GM23338 (cell line): ENCODE data around the gene TAS2R13. TPM values are rescaled to one million over a fixed set of nuclear protein-coding genes. Genes with fewer than 3 reads are reported as not detected.

ENCODE experiments used
- ATAC-seq: fragments of 200-7000 bp; cut with Tn5 transposase; 3 replicates; pipeline ENCODE4 v1.9.1; 2020
- DNase-seq: peaks from one replicate; pipeline ENCODE4 v3.0.0-alpha.2; 2015; ENCODE audit warnings: low spot score
- H2AFZ ChIP-seq: fragments of 200-600 bp; sonication (generic); 2 replicates; pipeline ENCODE4 v1.8.0; 2016; ENCODE audit warnings: antibody characterized with exemption, mild to moderate bottlenecking, moderate library complexity
- H3F3A ChIP-seq: fragments of 200-600 bp; sonication (generic); replicated peaks from 2 replicates; pipeline ENCODE4 v1.8.0; 2017; ENCODE audit warnings: antibody characterized with exemption, mixed run types, low read depth
- H3K27ac ChIP-seq: fragments of 200-600 bp; sonication (generic); 2 replicates; pipeline ENCODE4 v1.6.1; 2016; ENCODE audit warnings: low read depth
- H3K27me3 ChIP-seq: fragments of 200-600 bp; sonication (generic); 2 replicates; pipeline ENCODE4 v1.8.0; 2016; ENCODE audit warnings: mild to moderate bottlenecking, mixed run types, moderate library complexity; ENCODE audit not compliant: insufficient read depth
- H3K36me3 ChIP-seq: fragments of 200-600 bp; sonication (generic); 2 replicates; pipeline ENCODE4 v1.8.0; 2016; ENCODE audit warnings: mild to moderate bottlenecking; ENCODE audit not compliant: insufficient read depth
- H3K4me1 ChIP-seq: fragments of 200-600 bp; sonication (generic); 2 replicates; pipeline ENCODE4 v1.8.0; 2016; ENCODE audit warnings: mild to moderate bottlenecking, moderate library complexity; ENCODE audit not compliant: insufficient read depth
- H3K4me2 ChIP-seq: fragments of 200-600 bp; sonication (generic); 2 replicates; pipeline ENCODE4 v1.7.1; 2017; ENCODE audit warnings: mixed run types
- H3K4me3 ChIP-seq: fragments of 200-600 bp; sonication (generic); 2 replicates; pipeline ENCODE4 v1.6.1; 2016; ENCODE audit warnings: mixed run types
- H3K79me2 ChIP-seq: fragments of 200-600 bp; sonication (generic); replicated peaks from 2 replicates; pipeline ENCODE4 v1.8.0; 2017; ENCODE audit warnings: mild to moderate bottlenecking; ENCODE audit not compliant: insufficient read depth
- H3K9me2 ChIP-seq: fragments of 200-600 bp; sonication (generic); 2 replicates; pipeline ENCODE4 v1.8.0; 2017; ENCODE audit not compliant: insufficient read depth
- H4K20me1 ChIP-seq: fragments of 200-600 bp; sonication (generic); replicated peaks from 2 replicates; pipeline ENCODE4 v1.8.0; 2017; ENCODE audit warnings: mild to moderate bottlenecking; ENCODE audit not compliant: insufficient read depth
- H3K27ac Mint-ChIP-seq: 2 replicates; pipeline ENCODE4 v1.8.0; 2020; ENCODE audit warnings: inconsistent platforms, mild to moderate bottlenecking, moderate library complexity, mixed read lengths
- H3K27me3 Mint-ChIP-seq: 3 replicates; pipeline ENCODE4 v1.8.0; 2022; ENCODE audit warnings: low read depth, mild to moderate bottlenecking, moderate library complexity, mixed read lengths, inconsistent platforms; ENCODE audit not compliant: insufficient read depth, poor library complexity
- H3K36me3 Mint-ChIP-seq: 3 replicates; pipeline ENCODE4 v1.8.0; 2021; ENCODE audit warnings: low read depth, mild to moderate bottlenecking, inconsistent platforms, moderate library complexity, mixed read lengths
- H3K4me1 Mint-ChIP-seq: 3 replicates; pipeline ENCODE4 v1.8.0; 2020; ENCODE audit warnings: mild to moderate bottlenecking, inconsistent platforms, mixed read lengths
- H3K4me3 Mint-ChIP-seq: 3 replicates; pipeline ENCODE4 v1.8.0; 2021; ENCODE audit warnings: moderate library complexity, mild to moderate bottlenecking, inconsistent platforms, mixed read lengths
- H3K9me3 Mint-ChIP-seq: 3 replicates; pipeline ENCODE4 v1.8.0; 2020; ENCODE audit warnings: moderate library complexity, mild to moderate bottlenecking, inconsistent platforms, mixed read lengths
- CREB1 ChIP-seq: fragments of 250-450 bp; sonication (Bioruptor Pico); IDR thresholded peaks from 2 replicates; pipeline ENCODE4 v1.5.0; 2020; ENCODE audit warnings: low read depth, mild to moderate bottlenecking, moderate library complexity
- CTCF ChIP-seq, 2 experiments: fragments of 200-600 bp in 1 of 2; sonication (generic) in 1 of 2; conservative IDR thresholded peaks; 2 replicates each; pipeline versions ENCODE4 v1.5.1 to v1.6.1; 2016 to 2017; ENCODE audit warnings: antibody characterized with exemption in 2 of 2, low read depth in 2 of 2, mild to moderate bottlenecking in 2 of 2, moderate library complexity in 1 of 2
- EZH2 ChIP-seq: fragments of 200-600 bp; sonication (generic); IDR thresholded peaks from one replicate; pipeline ENCODE4 v1.8.0; 2017; ENCODE audit warnings: antibody characterized with exemption, mild to moderate bottlenecking, low read depth; ENCODE audit not compliant: unreplicated experiment
- STAT1 ChIP-seq: IDR thresholded peaks from one replicate; pipeline ENCODE4 v1.6.1; 2016; ENCODE audit warnings: antibody characterized with exemption; ENCODE audit not compliant: unreplicated experiment
- ZNF114 ChIP-seq: fragments of 250-450 bp; sonication (Bioruptor Pico); IDR thresholded peaks from 2 replicates; pipeline ENCODE4 v1.5.0; 2020; ENCODE audit warnings: mild to moderate bottlenecking, moderate library complexity
- ZNF462 ChIP-seq: fragments of 250-450 bp; sonication (Bioruptor Pico); IDR thresholded peaks from 2 replicates; pipeline ENCODE4 v1.5.0; 2020; ENCODE audit warnings: mild to moderate bottlenecking, moderate library complexity
- polyA plus RNA-seq: library from polyadenylated mRNA; unstranded; fragments of >200 nt; fragmentation: Nextera tagmentation; extraction: Ambion mirVana; gene quantifications from 2 replicates; pipeline ENCODE4 v1.2.1, GENCODE V29; 2016
- total RNA-seq: library from RNA; depleted of rRNA; stranded (reverse); fragments of >200 nt; shearing (Covaris generic); gene quantifications from 2 replicates; pipeline ENCODE4 v1.2.3, GENCODE V29; 2014

Gene TAS2R13
- total and polyA plus RNA-seq, 2 experiments from 2014 or later, result 3.6 TPM; not detected in 1

- Mint-ChIP-seq H3K36me3 (peaks cover 3% of the 10 kb centered on the region; the same call in 1 of the 3 replicates), H3K9me3 (no peaks in the 10 kb centered on the region; the same call in 2 of the 3 replicates), H3K27ac (no peak overlapping the region), H3K27me3 (no peaks in the 10 kb centered on the region), H3K4me3 (no peak overlapping the region), H3K4me1 (no peaks in the 10 kb centered on the region)
- no peak for TF ChIP-seq CREB1 (CRISPR knock-in tag)
- TF ChIP-seq STAT1, result no peak
- TF ChIP-seq ZNF462 (CRISPR knock-in tag), result no peak
- no peak for TF ChIP-seq ZNF114
- peak; percentile 46 to 60 for TF ChIP-seq CTCF (conservative IDR thresholded peaks at IDR 0.05; ENCODE audit: low read depth in 2 of 2)
- TF ChIP-seq EZH2, result no peak
- H3K4me1 ChIP-seq, result no peaks in the 10 kb centered on the region
- ATAC-seq (no peak), DNase-seq (peak; percentile 27)
- H3K36me3 ChIP-seq, result no peaks in the 10 kb centered on the region
- no peaks in the 10 kb centered on the region for H3K9me2 ChIP-seq
- H3K27ac ChIP-seq, result no peak overlapping the region
- H3K4me3 ChIP-seq, result no peak overlapping the region
- H2AFZ ChIP-seq, result no peak overlapping the region
- no peaks in the 10 kb centered on the region for H4K20me1 ChIP-seq
- H3K4me2 ChIP-seq, result no peak overlapping the region
- H3F3A ChIP-seq, result no peaks in the 10 kb centered on the region
- no peaks in the 10 kb centered on the region for H3K79me2 ChIP-seq
- no peaks in the 10 kb centered on the region for H3K27me3 ChIP-seq
Observed at GRCh38 chr12:10867381-10867780, 42.0 kb downstream of the TAS2R13 start.
